Nephron progenitor cell (in vitro differentiated cells): Measurements from ENCODE around the gene PLK2.

Experiments used
- DNase-seq: peaks from one replicate; pipeline ENCODE4 v3.0.0; 2021
- H3K27ac Mint-ChIP-seq: 2 replicates; pipeline ENCODE4 v1.8.0; 2021; ENCODE audit warnings: mild to moderate bottlenecking, moderate library complexity, mixed read lengths
- H3K27me3 Mint-ChIP-seq: 2 replicates; pipeline ENCODE4 v1.8.0; 2021; ENCODE audit warnings: mild to moderate bottlenecking, low read depth, mixed read lengths; ENCODE audit not compliant: poor library complexity
- H3K36me3 Mint-ChIP-seq: 2 replicates; pipeline ENCODE4 v1.8.0; 2021; ENCODE audit warnings: low read depth, mixed read lengths
- H3K4me1 Mint-ChIP-seq: 2 replicates; pipeline ENCODE4 v1.8.0; 2021; ENCODE audit warnings: mixed read lengths
- H3K4me3 Mint-ChIP-seq: 2 replicates; pipeline ENCODE4 v1.8.0; 2021; ENCODE audit warnings: mild to moderate bottlenecking, moderate library complexity, mixed read lengths
- H3K9me3 Mint-ChIP-seq: 2 replicates; pipeline ENCODE4 v1.8.0; 2021; ENCODE audit warnings: mild to moderate bottlenecking, moderate library complexity, mixed read lengths
- CTCF ChIP-seq: fragments of 200-600 bp; sonication (generic); IDR thresholded peaks from 2 replicates; pipeline ENCODE4 v1.5.0; 2021; ENCODE audit warnings: antibody characterized with exemption

Gene PLK2

GRCh38 chr5:58503390-58504046 lies 43.6 kb upstream of the PLK2 start:
- Mint-ChIP-seq H3K27me3 (peaks cover 14% of the 10 kb centered on the region), H3K4me1 (no peaks in the 10 kb centered on the region), H3K4me3 (no peak overlapping the region)

DNA sequence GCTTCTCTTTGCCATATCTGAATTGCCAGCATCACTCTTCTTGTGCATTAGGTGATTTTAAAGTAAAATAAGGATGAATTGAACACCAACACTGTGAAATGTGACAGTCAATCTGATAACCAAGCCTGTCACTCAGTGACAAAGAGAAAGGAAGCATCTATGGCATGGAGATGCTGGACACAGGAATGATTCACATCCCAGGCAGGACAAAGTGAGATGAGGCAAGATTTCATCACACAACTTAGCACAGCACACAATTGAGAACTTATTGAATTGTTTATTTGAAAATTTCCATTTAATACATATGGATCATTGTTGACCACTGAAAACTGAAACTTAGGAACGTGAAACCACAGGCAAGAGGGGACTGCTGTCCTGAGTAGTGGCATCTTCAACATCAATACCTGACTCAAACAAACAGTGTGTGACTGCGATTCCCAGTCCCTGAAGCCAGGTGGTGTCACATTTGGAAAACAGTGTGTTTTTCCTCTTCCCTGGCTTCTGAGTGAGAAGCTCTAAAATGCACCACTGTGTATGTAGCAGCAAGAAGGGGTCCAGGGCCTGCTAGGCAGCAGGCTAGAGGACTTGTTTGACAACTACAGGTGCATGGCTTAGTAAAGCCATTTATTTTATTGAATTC lies 42.0 kb upstream of the PLK2 start:
- H3K9me3 Mint-ChIP-seq, result no peaks in the 10 kb centered on the region
- DNase-seq, result no peak
- peaks cover 14% of the 10 kb centered on the region for H3K27me3 Mint-ChIP-seq
- no peak for TF ChIP-seq CTCF
- H3K4me1 Mint-ChIP-seq, result no peaks in the 10 kb centered on the region
- H3K4me3 Mint-ChIP-seq, result no peak overlapping the region
- H3K27ac Mint-ChIP-seq, result no peak overlapping the region
- no peaks in the 10 kb centered on the region for H3K36me3 Mint-ChIP-seq

More at GRCh38 chr5:58503390-58504046, 43.6 kb upstream of the PLK2 start:
- DNase-seq, result no peak
- no peaks in the 10 kb centered on the region for H3K9me3 Mint-ChIP-seq
- no peak overlapping the region for H3K27ac Mint-ChIP-seq
- H3K36me3 Mint-ChIP-seq, result no peaks in the 10 kb centered on the region
- no peak for TF ChIP-seq CTCF

GRCh38 chr5:58499941-58500340 lies 40.1 kb upstream of the PLK2 start:
- Mint-ChIP-seq H3K9me3 (no peaks in the 10 kb centered on the region), H3K27me3 (peaks cover 8% of the 10 kb centered on the region), H3K36me3 (no peaks in the 10 kb centered on the region), H3K27ac (no peak overlapping the region), H3K4me1 (no peaks in the 10 kb centered on the region), H3K4me3 (no peak overlapping the region)
- DNase-seq, result no peak
- no peak for TF ChIP-seq CTCF

GRCh38 chr5:58499231-58499630 lies 39.3 kb upstream of the PLK2 start:
- no peak for TF ChIP-seq CTCF
- Mint-ChIP-seq H3K36me3 (no peaks in the 10 kb centered on the region), H3K27me3 (peaks cover 2% of the 10 kb centered on the region), H3K27ac (no peak overlapping the region), H3K4me3 (no peak overlapping the region), H3K9me3 (no peaks in the 10 kb centered on the region), H3K4me1 (no peaks in the 10 kb centered on the region)
- DNase-seq, result no peak

DNA sequence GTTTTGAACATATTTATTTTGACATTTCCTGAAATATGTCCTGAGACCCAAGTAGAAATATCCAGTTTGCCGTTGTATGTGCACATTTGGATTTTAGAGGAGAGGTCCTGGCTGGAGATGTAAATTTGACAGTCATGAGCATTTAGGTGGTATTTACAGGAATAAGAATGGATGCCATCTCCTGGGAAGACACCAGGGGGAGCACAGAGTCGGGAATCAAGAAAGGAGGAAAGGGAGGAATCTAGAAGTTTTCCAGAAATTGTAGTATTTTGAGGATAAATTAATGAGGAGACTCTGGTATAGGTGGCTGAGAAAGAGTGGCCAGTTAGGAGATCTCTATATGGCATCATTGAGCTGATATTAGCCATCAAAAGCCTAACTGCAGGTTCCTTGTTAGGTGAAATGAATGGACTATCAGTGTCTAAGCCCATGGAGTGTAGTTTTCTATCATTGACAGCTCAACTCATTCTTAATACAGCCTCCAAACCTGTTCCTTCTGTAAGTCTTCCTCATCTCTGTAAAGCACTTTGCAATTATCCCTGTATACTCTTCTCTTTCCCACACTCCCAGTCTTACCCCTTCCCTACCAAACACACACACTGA lies 38.6 kb upstream of the PLK2 start:
- H3K36me3 Mint-ChIP-seq, result no peaks in the 10 kb centered on the region
- no peak overlapping the region for H3K4me3 Mint-ChIP-seq
- peaks cover 2% of the 10 kb centered on the region for H3K27me3 Mint-ChIP-seq
- H3K4me1 Mint-ChIP-seq, result no peaks in the 10 kb centered on the region
- no peak overlapping the region for H3K27ac Mint-ChIP-seq
- no peaks in the 10 kb centered on the region for H3K9me3 Mint-ChIP-seq
- peak; percentile 62 for DNase-seq
- peak; percentile 76 for TF ChIP-seq CTCF

- peaks cover 2% of the 10 kb centered on the region for H3K27me3 Mint-ChIP-seq
- H3K36me3 Mint-ChIP-seq, result no peaks in the 10 kb centered on the region
- no peak for TF ChIP-seq CTCF
- no peak overlapping the region for H3K4me3 Mint-ChIP-seq
- H3K4me1 Mint-ChIP-seq, result no peaks in the 10 kb centered on the region
- H3K9me3 Mint-ChIP-seq, result no peaks in the 10 kb centered on the region
- no peak overlapping the region for H3K27ac Mint-ChIP-seq
- no peak for DNase-seq
Measured at GRCh38 chr5:58497921-58498320, 38.0 kb upstream of the PLK2 start.
